Amygdala (tissue), 56 donors: ENCODE measurements around the gene BACE1-AS.
"Not testable (repeated sequence)": the region's sequence is repeated elsewhere in the genome, so short reads cannot be mapped to it uniquely, and the experiment has no call there.

ENCODE experiments used
- DNase-seq, 56 donors: peaks; one replicate each; lab custom pipeline; 2025; lab: John Stamatoyannopoulos, UW

BACE1-AS gene

GRCh38 chr11:117290809-117291396 lies at the start of gene BACE1-AS:
BACE1-AS (plus strand) TSS chr11:117291346.
- DNase-seq = no peak

GRCh38 chr11:117248341-117248740 lies 42.8 kb upstream of the BACE1-AS start:
- DNase-seq = no peak

GRCh38 chr11:117249571-117249970 lies 41.6 kb upstream of the BACE1-AS start:
- no peak for DNase-seq

GRCh38 chr11:117251506-117251905 lies 39.6 kb upstream of the BACE1-AS start:
- no peak for DNase-seq

GRCh38 chr11:117255966-117256365 lies 35.2 kb upstream of the BACE1-AS start:
- no peak for DNase-seq

GRCh38 chr11:117256573-117256972 lies 34.6 kb upstream of the BACE1-AS start:
- no peak for DNase-seq

GRCh38 chr11:117258576-117258975 lies 32.6 kb upstream of the BACE1-AS start:
- no peak for DNase-seq

GRCh38 chr11:117259417-117259816 lies 31.7 kb upstream of the BACE1-AS start:
- no peak for DNase-seq

GRCh38 chr11:117264624-117265323 lies 26.4 kb upstream of the BACE1-AS start:
- not testable (repeated sequence) for DNase-seq

GRCh38 chr11:117265745-117266144 lies 25.4 kb upstream of the BACE1-AS start:
- no peak for DNase-seq

- DNase-seq = no peak
These were observed 21.3 kb upstream of the BACE1-AS start for GRCh38 chr11:117269856-117270255.

- no peak for DNase-seq
These were observed 19.9 kb upstream of the BACE1-AS start for GRCh38 chr11:117271208-117271607.

- DNase-seq = not testable (repeated sequence)
These were observed 19.0 kb upstream of the BACE1-AS start for GRCh38 chr11:117272175-117272574.

- no peak for DNase-seq
These were observed 17.4 kb upstream of the BACE1-AS start for GRCh38 chr11:117273550-117274289.

- DNase-seq = no peak
These were observed 12.8 kb upstream of the BACE1-AS start for GRCh38 chr11:117278347-117278746.

GRCh38 chr11:117279711-117280376 lies 11.3 kb upstream of the BACE1-AS start:
- DNase-seq = no peak

- peak in 1 of 56 donors; percentile 31 for DNase-seq
These were observed 10.0 kb upstream of the BACE1-AS start for GRCh38 chr11:117281159-117281558.

GRCh38 chr11:117281869-117282268 lies 9.3 kb upstream of the BACE1-AS start:
- no peak for DNase-seq

- no peak for DNase-seq
These were observed 8.2 kb upstream of the BACE1-AS start for GRCh38 chr11:117282956-117283355.

GRCh38 chr11:117284053-117284452 lies 7.1 kb upstream of the BACE1-AS start:
- no peak for DNase-seq

- DNase-seq = no peak
These were observed 4.6 kb upstream of the BACE1-AS start for GRCh38 chr11:117286588-117286987.
